ENCODE measurements around the gene SLC19A3.

SLC19A3 gene

DNA sequence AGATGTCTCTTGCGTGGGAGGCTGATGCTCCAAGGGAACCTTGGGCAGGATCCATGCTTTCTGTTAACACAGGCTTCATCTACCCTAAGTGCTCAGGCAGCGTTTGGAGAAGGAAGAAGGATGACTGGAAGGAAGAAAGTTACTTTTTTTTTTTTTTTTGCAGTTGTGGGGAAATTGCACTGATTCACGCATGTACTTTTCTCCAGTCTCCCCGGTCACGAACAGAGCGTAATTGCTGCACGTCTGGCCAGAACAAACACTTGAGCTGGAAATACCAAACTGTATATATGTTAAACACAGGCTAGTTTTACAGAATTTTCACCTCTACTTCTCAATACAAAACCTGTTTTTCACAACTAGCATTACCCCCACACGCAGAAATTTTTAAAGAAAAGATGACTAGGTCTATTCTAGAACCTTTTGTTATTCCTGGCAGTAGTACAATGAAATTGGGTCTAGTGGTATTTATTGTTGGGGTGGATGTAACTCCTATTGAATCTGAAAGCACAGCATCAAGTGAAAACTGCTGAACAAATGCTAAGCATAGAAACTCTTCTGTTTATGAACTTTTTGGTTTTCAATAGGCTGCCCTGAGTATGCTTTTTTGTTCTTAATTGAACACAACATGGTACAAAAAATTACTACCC, 60.5 kb downstream of the SLC19A3 start:
- no peak overlapping the region for H3K4me3 ChIP-seq (ENCODE audit: low read depth, low read length)
- DNase-seq (ENCODE audit: low read depth), result peak; percentile 83
- TF ChIP-seq, protein P1, sequence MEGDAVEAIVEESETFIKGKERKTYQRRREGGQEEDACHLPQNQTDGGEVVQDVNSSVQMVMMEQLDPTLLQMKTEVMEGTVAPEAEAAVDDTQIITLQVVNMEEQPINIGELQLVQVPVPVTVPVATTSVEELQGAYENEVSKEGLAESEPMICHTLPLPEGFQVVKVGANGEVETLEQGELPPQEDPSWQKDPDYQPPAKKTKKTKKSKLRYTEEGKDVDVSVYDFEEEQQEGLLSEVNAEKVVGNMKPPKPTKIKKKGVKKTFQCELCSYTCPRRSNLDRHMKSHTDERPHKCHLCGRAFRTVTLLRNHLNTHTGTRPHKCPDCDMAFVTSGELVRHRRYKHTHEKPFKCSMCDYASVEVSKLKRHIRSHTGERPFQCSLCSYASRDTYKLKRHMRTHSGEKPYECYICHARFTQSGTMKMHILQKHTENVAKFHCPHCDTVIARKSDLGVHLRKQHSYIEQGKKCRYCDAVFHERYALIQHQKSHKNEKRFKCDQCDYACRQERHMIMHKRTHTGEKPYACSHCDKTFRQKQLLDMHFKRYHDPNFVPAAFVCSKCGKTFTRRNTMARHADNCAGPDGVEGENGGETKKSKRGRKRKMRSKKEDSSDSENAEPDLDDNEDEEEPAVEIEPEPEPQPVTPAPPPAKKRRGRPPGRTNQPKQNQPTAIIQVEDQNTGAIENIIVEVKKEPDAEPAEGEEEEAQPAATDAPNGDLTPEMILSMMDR (conservative IDR thresholded peaks at IDR 0.05; ENCODE audit: low read depth, low read length), result no peak

DNA sequence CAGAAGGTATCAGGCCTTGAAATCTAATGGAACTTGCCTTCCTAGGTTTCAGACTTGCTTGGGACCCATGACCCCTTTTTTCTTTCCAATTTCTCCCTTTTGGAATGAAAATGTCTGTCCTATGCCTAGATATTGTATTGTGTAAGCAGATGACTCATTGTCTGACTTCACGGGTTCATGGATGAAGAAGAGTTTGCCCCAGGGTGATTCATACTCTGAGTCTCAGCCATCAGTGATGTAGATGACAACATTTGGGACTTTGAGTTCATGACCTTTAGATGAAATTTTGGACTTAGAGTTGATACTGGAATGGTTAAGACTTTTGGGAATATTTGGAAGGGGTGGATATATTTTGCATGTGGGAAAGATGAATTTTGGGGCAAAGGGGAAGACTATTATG, 62.4 kb downstream of the SLC19A3 start:
- no peak overlapping the region for H3K4me3 ChIP-seq (ENCODE audit: low read depth, low read length)
- TF ChIP-seq, protein P1 (conservative IDR thresholded peaks at IDR 0.05; ENCODE audit: low read depth, low read length), result no peak
- DNase-seq (ENCODE audit: low read depth), result peak; percentile 88

DNA sequence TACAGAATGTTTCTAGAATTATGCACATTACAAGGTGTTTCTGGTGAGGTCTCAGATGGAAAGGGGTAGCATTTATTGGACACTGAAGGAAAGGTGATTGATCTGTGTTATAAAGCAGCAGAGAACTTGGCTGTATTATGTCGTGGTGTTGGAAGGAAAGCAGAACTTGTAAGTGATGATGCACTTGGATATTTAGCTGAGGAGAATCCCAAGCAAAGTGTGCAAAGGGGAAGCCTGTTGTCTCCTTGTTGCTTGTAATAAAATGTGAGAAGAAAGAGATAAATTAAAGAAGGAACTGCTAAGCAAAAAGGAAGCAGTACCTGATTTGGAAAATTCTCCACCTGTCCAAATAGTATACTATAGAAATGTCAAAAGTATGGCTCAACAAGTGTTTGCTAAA, 63.4 kb downstream of the SLC19A3 start:
- no peak for DNase-seq (ENCODE audit: low read depth)
- TF ChIP-seq, protein P1 (conservative IDR thresholded peaks at IDR 0.05; ENCODE audit: low read depth, low read length), result no peak
- no peak overlapping the region for H3K4me3 ChIP-seq (ENCODE audit: low read depth, low read length)

DNA sequence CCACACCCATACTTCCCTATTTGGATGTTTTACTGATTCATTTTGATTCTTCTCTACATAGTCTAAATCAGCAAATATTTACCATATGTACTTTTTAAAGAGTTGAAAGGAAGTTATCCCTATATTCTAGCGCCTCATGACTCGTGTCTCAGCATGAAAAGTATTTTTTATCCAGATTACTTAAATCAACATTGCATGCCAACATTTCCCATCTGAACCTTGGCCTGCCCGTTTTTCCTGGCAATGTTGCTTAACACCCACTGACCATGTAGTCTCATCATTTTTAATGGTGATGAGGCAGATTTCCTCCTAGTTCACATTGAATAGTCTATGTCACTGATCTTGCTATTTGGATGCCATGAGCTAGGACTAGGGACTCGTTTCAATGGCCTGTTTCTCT, 64.4 kb downstream of the SLC19A3 start:
- DNase-seq (ENCODE audit: low read depth), result peak; percentile 33
- TF ChIP-seq, protein P1 (conservative IDR thresholded peaks at IDR 0.05; ENCODE audit: low read depth, low read length), result no peak
- H3K4me3 ChIP-seq (ENCODE audit: low read depth, low read length), result no peak overlapping the region

DNA sequence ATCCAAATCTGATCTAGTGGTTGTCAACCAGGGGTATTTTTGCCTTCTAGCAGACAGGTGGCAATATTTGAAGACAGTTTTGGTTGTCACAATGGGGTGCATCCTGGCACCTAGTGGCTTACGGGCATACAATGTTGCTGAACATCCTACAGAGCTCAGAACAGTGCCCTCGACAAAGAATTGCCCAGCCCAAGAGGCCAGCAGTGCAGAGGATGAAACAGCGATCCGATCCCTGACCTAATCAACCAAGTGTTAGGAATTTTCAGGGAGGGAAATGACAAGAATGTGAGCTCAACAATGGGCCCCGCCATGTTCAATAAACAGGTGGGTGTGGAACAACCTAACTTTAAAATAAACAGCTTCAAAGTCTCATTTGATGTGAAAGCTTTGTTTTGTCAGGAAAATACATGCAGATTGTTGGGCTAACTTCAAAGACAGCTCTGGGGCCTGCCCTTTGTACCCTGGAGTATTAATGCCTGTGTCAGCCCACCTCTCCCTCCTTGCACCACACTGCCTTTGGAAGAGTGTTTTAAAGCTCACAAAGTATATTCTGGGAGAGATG, 73.8 kb downstream of the SLC19A3 start:
- H3K4me3 ChIP-seq (ENCODE audit: low read depth, low read length), result no peak overlapping the region
- TF ChIP-seq, protein P1 (conservative IDR thresholded peaks at IDR 0.05; ENCODE audit: low read depth, low read length), result no peak
- no peak for DNase-seq (ENCODE audit: low read depth)

DNA sequence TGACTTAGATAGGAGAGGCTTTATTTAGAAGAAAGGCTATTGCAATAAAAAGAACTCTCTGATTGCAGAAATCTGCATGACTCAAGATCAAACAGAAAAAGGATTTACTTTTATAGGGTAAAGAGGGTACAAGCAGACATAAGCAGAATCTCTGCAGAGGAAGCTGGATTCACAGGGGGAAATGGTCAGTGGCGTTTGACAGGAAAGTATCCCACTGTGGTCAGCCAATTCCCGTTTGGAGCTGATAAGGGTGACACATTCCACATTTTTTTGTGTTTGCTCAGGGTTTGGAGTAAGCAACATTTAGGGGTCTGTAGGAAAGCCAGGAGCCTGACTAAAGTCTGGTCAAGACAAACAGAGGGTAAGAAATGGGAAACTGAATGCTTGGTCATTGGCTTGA, 75.2 kb downstream of the SLC19A3 start:
- no peak for DNase-seq (ENCODE audit: low read depth)
- TF ChIP-seq, protein P1 (conservative IDR thresholded peaks at IDR 0.05; ENCODE audit: low read depth, low read length), result no peak
- H3K4me3 ChIP-seq (ENCODE audit: low read depth, low read length), result no peak overlapping the region

DNA sequence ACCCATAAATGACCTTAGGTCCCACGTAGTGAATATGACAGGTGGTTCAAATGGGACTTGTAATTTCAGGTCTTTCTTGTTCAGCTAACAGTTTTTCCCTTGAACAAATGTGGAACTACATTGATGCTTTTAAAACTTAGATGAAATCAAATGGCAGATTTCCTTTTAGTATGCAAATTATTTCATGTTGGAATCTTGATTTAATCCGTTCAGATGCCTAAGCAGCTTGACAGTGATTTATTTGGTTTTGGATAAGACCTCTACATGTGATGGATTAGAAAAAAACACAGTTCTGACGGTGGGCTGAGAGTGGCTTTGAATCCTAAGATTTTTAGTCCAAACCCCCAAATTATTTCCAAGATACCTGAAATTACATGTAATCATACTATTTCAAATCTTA, 83.6 kb downstream of the SLC19A3 start:
- no peak overlapping the region for H3K4me3 ChIP-seq (ENCODE audit: low read depth, low read length)
- DNase-seq (ENCODE audit: low read depth), result no peak
- TF ChIP-seq, protein P1 (conservative IDR thresholded peaks at IDR 0.05; ENCODE audit: low read depth, low read length), result no peak
